ENCODE measurements around the gene SFI1.

The SFI1 gene

GRCh38 chr22:31595271-31595670 lies 98.9 kb downstream of the SFI1 start:
- no peak for DNase-seq (ENCODE audit: low read depth)

DNA sequence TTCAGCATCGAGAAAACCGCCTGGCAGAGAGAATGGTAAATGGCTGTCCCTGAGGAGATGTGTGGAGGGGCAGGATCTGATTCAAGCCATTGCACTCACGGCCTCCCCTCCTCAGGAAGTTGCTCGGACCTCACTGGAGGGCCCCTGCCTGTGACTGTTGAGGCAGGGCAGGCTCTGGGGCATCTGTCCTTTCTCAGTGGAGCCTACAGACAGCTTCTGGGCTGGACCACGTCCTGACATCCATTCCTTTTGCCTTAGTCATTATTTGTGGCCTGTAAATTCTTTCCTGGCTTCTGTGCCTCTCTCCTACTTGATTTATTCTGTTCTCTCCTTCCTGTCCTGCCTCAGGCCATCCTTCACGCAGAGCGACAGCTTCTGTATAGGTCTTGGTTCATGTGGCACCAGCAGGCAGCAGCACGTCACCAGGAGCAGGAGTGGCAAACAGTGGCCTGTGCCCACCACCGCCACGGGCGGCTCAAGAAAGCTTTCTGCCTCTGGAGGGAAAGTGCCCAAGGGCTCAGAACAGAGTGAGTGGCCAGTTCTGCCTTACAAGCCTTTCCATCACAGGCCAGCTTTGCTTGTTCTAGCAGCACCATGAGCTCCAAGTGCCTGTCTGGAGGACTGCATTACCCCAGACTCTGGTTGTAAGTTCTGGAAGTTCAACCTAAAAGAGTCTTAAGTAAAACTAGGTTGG lies 106.1 kb downstream of the SFI1 start:
- no peak for DNase-seq (ENCODE audit: low read depth)

DNA sequence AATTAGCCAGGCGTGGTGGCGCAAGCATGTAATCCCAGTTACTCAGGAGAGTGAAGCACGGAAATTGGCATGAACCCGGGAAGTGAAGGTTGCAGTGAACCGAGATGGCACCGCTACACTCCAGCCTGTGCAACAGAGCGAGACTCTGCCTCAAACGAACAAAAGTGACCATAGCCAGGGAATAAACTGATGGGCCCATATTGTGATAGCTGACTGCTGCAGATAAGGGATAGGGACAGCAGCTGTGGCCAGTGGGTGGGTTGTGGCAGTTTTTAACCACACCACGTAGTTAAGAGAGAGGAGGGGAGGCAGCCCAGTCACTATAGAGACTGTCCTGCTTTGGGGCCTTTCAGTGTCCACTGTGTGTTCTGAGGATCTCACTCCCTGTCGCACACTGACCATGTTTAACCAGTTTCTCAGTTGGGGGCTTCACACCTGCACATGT lies 106.8 kb downstream of the SFI1 start:
- no peak for DNase-seq (ENCODE audit: low read depth)

DNA sequence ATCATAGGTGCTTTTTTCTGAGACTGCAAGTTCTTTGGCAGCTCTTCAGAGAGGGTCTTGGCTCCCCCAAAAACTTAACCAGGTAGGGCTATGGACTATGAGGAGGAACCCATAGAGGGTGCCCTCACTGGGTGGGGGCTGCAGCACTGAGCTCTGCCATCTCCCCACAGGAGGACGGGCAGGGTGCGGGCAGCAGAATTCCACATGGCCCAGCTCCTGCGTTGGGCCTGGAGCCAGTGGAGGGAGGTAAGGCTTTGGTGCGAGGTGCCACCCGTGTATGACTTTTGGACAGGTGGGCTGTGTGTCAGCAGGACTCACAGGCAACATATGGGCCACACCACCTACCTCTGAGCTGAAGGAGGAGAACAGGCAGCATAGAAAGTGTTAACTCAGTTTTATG lies 107.2 kb downstream of the SFI1 start:
- no peak for DNase-seq (ENCODE audit: low read depth)

- DNase-seq (ENCODE audit: low read depth) = no peak
Observed at GRCh38 chr22:31604137-31604705, 107.9 kb downstream of the SFI1 start.

- no peak for DNase-seq (ENCODE audit: low read depth)
Observed at GRCh38 chr22:31604746-31605705, 108.7 kb downstream of the SFI1 start.

DNA sequence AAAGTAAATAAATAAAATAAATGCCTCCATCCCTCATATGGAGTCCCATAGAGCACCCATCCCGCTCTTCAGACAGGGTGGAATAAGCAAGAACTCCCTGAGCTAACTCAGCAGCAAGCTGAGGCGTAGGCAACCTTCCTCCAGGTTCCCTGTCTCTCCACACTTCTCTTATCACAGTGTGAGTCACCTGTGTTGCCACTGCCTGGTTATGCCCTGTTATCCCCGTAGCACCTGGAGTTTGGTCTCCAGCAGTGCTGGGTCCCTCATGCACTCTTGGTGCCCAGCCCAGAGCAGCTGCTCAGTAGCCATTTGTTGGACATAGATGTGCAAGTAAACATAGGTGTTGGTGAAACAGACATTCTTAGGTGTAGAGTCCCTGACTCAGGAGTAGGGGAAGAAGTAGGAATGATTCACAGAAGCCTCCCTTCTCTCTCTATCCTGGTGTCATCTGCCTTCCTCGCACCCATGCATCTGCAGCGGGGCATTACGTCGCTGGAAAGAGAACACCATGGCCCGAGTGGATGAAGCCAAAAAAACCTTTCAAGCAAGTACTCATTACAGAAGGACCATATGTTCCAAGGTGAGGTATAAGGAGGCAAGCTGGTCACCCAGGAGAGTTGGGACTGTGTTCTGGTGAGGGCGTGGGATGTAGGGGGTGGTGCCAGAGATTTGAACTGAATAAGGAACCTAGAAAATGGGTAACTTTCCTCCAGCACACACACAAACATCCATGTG lies 109.7 kb downstream of the SFI1 start:
- no peak for DNase-seq (ENCODE audit: low read depth)

DNA sequence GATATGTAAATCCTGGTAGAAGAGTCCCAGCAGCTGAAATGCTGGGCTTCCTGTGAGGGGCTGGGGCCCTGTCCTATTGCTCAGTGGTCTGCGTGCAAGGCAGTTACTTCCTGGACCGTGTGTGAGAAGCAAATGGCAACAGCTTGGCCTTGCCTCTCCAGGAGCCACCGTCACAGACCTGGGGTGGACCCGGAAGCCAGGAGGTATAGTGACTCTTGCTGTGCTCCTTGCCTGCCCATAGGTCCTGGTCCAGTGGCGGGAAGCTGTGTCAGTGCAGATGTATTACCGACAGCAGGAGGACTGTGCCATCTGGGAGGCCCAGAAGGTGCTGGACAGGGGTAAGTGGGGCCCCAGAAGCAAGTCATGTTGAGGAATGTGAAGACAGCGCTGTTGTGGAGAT lies 111.4 kb downstream of the SFI1 start:
- DNase-seq (ENCODE audit: low read depth) = no peak

- DNase-seq (ENCODE audit: low read depth) = no peak
Observed at GRCh38 chr22:31609716-31610115, 113.4 kb downstream of the SFI1 start.

- no peak for DNase-seq (ENCODE audit: low read depth)
Observed at GRCh38 chr22:31610611-31611010, 114.3 kb downstream of the SFI1 start.

DNA sequence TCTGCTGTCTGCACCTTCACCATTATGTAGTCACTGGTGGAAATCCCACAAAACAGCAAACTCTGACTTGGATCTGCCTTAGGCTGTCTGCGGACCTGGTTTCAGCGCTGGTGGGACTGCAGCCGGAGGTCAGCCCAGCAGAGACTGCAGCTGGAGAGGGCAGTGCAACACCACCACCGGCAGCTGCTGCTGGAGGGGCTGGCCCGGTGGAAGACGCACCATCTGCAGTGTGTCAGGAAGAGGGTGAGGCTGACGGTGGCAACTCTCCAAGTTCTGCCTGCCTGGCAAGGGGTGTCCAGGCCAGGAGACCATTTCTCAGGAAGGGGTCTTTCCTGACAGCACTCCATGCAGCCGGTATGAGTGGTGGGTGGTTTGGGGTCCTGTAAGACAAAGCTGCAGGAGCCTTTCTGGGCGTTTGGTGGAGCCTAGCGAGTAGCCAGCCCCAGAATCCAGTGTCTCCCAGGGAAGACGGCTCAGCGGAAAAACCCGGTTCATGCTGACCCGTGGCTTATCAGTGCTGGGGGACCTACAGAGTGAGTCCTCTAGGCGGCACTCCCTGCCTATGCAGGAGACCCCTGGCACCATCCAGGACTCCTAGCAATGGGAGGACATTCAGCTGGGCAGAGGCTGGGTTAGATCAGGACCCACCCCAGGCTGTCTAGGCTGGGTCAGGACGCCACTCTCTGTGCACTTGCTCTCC lies 114.9 kb downstream of the SFI1 start:
- DNase-seq (ENCODE audit: low read depth) = no peak

- no peak for DNase-seq (ENCODE audit: low read depth)
Observed at GRCh38 chr22:31612891-31613285, 116.6 kb downstream of the SFI1 start.

DNA sequence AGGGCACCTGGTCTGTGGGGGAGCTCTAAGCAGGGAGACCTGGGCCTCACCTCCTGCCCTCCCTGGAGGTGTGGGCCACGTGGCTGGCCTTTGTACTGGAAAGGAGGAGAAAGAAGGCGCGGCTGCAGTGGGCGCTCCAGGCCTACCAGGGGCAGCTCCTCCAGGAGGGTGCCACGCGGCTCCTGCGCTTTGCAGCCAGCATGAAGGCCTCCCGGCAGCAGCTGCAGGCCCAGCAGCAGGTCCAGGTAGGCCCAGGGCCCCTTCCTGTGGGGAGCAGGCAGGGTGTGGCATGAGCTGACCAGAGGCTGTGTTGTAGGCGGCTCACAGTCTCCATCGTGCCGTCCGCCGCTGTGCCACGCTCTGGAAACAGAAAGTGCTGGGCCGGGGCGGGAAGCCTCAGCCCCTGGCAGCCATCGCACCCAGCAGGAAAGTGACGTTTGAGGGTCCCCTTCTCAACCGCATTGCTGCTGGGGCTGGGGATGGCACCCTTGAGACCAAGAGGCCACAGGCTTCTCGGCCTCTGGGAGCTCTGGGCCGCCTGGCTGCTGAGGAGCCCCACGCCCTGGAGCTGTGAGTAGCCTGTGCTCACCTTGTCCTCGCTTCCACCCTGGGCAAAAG lies 117.1 kb downstream of the SFI1 start:
- no peak for DNase-seq (ENCODE audit: low read depth)

DNA sequence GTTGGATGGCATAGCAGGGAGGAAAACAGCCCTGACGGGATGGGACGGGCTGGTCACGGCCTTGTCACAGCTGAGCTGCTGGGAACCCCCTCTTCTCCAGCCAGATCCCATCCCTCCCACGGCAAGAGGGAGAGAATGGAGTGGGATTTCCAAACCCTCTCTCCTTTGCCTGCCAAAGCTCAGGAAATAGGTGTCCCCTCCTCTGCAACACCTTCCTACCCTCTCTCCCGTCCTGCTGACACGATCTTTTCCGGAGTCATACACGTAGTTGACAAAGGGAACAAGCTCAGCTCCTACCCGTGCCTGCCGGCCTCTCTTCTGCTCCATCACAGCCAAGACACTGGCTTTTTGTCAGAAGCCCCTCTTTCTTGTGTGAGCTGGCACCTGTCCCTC lies 117.6 kb downstream of the SFI1 start:
- DNase-seq (ENCODE audit: low read depth) = no peak

GRCh38 chr22:31614781-31615490 lies 118.6 kb downstream of the SFI1 start:
- no peak for DNase-seq (ENCODE audit: low read depth)

GRCh38 chr22:31615491-31615860 lies 119.1 kb downstream of the SFI1 start:
- no peak for DNase-seq (ENCODE audit: low read depth)

DNA sequence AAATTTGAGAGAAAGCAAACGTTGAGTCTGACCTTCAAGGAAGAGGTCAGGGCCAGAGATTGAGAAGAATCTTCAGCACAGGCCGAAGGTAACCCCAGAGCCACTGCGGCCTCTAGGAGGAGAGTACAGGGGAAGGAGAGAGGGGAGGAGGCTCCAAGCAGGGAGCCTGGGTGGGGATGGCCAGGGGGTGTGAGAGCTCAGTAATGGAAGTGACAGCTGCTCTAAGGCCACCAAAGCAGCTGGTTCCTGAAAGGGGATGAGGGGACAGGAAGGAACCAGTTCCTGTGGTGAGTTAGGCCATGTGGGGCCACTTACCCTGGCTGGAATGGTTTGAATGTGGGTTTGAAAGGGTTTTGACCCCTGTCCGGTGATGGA lies 119.6 kb downstream of the SFI1 start:
- DNase-seq (ENCODE audit: low read depth) = no peak

DNA sequence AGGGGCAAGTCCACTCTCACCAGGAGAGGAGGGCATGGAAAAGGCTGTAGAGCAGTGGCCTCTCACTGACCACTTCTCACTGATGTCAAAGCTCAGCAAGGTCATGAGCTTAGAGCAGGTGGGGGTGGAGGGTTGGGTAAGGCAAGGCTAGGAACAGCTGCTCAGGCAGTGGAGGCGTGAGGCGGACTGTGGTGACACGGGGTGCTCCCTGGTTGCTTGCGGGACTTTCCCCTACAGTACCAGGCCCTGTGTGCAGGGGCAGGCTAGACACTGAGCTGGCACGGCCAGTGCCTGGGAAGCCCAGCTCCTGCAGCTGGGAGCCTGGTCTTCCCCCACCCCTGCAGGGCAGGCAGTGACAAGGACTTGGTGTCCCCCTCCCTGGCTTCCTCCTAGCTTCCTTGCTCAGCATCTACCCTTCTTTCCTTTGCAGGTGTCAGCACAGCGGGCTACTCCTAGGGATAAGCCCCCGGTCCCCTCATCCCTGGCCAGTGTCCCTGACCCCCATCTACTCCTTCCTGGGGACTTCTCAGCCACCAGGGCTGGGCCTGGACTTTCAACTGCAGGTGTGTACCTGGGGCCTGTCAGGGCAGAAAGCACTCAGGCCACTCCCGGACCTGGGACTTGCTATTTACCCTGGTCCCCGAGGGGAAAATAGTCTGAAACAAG lies 120.1 kb downstream of the SFI1 start:
- no peak for DNase-seq (ENCODE audit: low read depth)

DNA sequence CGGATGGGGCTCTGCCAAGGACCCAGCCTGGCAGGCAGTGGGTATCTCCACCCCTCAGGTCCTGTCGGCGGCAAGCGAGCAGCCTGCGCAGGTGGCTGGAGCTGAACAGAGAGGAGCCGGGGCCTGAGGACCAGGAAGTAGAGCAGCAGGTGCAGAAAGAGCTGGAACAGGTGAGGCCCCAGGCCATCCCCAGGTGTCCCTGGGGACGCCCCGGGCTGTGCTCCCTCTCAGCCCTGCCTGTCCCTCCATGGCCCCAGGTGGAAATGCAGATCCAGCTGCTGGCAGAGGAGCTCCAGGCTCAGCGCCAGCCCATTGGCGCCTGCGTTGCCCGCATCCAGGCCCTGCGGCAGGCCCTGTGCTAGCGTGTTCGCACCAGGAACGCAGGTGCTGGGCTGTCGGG lies 121.7 kb downstream of the SFI1 start:
- no peak for DNase-seq (ENCODE audit: low read depth)
